Progenitor cell of endocrine pancreas (in vitro differentiated cells): Measurements from ENCODE around the gene HS3ST2. TPM values are rescaled to one million over a fixed set of nuclear protein-coding genes. Genes with fewer than 3 reads are reported as not detected.
"Not testable (repeated sequence)": the region's sequence is repeated elsewhere in the genome, so short reads cannot be mapped to it uniquely, and the experiment has no call there.

ENCODE experiments used
- DNase-seq: peaks from one replicate; pipeline ENCODE4 v3.0.0; 2021; ENCODE audit warnings: low spot score; ENCODE audit not compliant: unreplicated experiment
- H3K27ac Mint-ChIP-seq: 2 replicates; pipeline ENCODE4 v1.8.0; 2021; ENCODE audit warnings: mild to moderate bottlenecking, moderate library complexity, mixed read lengths
- H3K27me3 Mint-ChIP-seq: 2 replicates; pipeline ENCODE4 v1.8.0; 2021; ENCODE audit warnings: mixed read lengths
- H3K36me3 Mint-ChIP-seq: 2 replicates; pipeline ENCODE4 v1.8.0; 2022; ENCODE audit warnings: mixed read lengths; ENCODE audit not compliant: insufficient read depth
- H3K4me1 Mint-ChIP-seq: 2 replicates; pipeline ENCODE4 v1.8.0; 2021; ENCODE audit warnings: low read depth, mixed read lengths
- H3K4me3 Mint-ChIP-seq: 2 replicates; pipeline ENCODE4 v1.8.0; 2021; ENCODE audit warnings: low read depth, mild to moderate bottlenecking, moderate library complexity, mixed read lengths
- H3K9me3 Mint-ChIP-seq: 2 replicates; pipeline ENCODE4 v1.8.0; 2021; ENCODE audit warnings: low read depth, mixed read lengths
- total RNA-seq: library from RNA; stranded (reverse); gene quantifications from 2 replicates; pipeline ENCODE4 v1.2.1, GENCODE V29; 2021
- TF ChIP-seq, protein P1 (sequence below): fragments of 200-600 bp; sonication (generic); IDR thresholded peaks from one replicate; pipeline ENCODE4 v1.5.0; 2021; ENCODE audit warnings: antibody characterized with exemption, mild to moderate bottlenecking; ENCODE audit not compliant: unreplicated experiment

HS3ST2 gene
- total RNA-seq, 1 donor from 2014 or later, result not detected

DNA sequence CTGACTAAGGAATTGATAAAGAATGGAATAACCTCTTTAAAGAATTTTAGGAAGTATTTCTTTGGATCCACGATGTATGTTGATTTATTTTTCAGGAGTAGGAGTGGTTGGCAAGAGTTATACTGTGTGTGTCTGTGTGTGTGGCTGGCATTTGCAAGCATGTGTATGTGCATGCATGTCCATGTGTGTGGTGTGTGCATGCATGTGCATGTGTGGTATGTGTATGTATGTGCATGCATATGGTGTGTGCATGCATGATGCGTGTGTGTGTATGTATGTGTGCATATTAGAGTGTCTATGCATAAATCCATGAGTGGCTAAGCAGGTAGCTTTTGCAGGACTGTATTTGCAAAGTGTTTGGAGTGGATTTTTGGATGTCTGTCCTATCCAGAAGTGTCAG lies 120.8 kb downstream of the HS3ST2 start:
- H3K27me3 Mint-ChIP-seq, result peaks cover 31% of the 10 kb centered on the region
- H3K4me3 Mint-ChIP-seq, result no peak overlapping the region
- TF ChIP-seq, protein P1, sequence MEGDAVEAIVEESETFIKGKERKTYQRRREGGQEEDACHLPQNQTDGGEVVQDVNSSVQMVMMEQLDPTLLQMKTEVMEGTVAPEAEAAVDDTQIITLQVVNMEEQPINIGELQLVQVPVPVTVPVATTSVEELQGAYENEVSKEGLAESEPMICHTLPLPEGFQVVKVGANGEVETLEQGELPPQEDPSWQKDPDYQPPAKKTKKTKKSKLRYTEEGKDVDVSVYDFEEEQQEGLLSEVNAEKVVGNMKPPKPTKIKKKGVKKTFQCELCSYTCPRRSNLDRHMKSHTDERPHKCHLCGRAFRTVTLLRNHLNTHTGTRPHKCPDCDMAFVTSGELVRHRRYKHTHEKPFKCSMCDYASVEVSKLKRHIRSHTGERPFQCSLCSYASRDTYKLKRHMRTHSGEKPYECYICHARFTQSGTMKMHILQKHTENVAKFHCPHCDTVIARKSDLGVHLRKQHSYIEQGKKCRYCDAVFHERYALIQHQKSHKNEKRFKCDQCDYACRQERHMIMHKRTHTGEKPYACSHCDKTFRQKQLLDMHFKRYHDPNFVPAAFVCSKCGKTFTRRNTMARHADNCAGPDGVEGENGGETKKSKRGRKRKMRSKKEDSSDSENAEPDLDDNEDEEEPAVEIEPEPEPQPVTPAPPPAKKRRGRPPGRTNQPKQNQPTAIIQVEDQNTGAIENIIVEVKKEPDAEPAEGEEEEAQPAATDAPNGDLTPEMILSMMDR, result no peak
- H3K9me3 Mint-ChIP-seq, result no peaks in the 10 kb centered on the region
- no peak overlapping the region for H3K27ac Mint-ChIP-seq
- no peaks in the 10 kb centered on the region for H3K4me1 Mint-ChIP-seq
- H3K36me3 Mint-ChIP-seq, result no peaks in the 10 kb centered on the region
- DNase-seq, result no peak

GRCh38 chr16:22937169-22937568 lies 123.2 kb downstream of the HS3ST2 start:
- TF ChIP-seq, protein P1, result no peak
- Mint-ChIP-seq H3K4me1 (no peaks in the 10 kb centered on the region), H3K27me3 (peaks cover 26% of the 10 kb centered on the region), H3K36me3 (no peaks in the 10 kb centered on the region), H3K4me3 (no peak overlapping the region), H3K9me3 (no peaks in the 10 kb centered on the region), H3K27ac (no peak overlapping the region)
- no peak for DNase-seq

DNA sequence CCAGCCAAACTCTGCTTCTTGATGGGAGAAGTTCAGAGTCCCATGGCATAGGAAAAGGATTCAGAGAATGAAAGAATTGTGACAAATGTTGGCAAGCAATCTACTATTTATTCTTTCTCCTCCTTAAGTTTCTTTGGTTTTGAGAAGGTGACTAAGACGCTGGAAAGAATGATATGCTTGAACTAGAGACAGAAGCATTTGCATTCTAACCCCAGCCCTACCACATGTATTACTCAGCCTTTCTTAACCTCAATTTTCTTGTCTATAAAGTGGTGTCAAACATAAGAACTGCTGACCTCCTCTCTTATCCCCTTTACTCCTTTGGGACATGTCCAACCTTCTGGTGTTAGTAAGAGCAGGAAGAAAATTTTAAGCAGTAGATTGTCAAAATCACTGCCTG lies 124.7 kb downstream of the HS3ST2 start:
- no peaks in the 10 kb centered on the region for H3K4me1 Mint-ChIP-seq
- H3K27ac Mint-ChIP-seq, result no peak overlapping the region
- H3K36me3 Mint-ChIP-seq, result no peaks in the 10 kb centered on the region
- no peaks in the 10 kb centered on the region for H3K9me3 Mint-ChIP-seq
- H3K4me3 Mint-ChIP-seq, result no peak overlapping the region
- TF ChIP-seq, protein P1, result no peak
- H3K27me3 Mint-ChIP-seq, result peaks cover 15% of the 10 kb centered on the region
- DNase-seq, result no peak

DNA sequence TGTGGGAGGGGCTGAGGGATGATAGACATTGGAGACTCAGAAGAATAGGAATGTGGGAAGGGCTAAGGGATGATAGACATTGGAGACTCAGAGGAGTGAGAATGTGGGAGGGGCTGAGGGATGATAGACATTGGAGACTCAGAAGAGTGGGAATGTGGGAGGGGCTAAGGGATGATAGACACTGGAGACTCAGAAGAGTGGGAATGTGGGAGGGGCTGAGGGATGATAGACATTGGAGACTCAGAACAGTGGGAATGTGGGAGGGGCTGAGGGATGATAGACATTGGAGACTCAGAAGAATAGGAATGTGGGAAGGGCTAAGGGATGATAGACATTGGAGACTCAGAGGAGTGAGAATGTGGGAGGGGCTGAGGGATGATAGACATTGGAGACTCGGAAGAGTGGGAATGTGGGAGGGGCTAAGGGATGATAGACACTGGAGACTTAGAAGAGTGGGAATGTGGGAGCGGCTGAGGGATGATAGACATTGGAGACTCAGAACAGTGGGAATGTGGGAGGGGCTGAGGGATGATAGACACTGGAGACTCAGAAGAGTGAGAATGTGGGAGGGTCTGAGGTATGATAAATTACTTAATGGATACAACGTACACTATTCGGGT lies 125.9 kb downstream of the HS3ST2 start:
- H3K9me3 Mint-ChIP-seq, H3K27ac Mint-ChIP-seq, H3K4me3 Mint-ChIP-seq, DNase-seq, H3K4me1 Mint-ChIP-seq, H3K36me3 Mint-ChIP-seq: not testable (repeated sequence)
- peaks cover 20% of the 10 kb centered on the region for H3K27me3 Mint-ChIP-seq

DNA sequence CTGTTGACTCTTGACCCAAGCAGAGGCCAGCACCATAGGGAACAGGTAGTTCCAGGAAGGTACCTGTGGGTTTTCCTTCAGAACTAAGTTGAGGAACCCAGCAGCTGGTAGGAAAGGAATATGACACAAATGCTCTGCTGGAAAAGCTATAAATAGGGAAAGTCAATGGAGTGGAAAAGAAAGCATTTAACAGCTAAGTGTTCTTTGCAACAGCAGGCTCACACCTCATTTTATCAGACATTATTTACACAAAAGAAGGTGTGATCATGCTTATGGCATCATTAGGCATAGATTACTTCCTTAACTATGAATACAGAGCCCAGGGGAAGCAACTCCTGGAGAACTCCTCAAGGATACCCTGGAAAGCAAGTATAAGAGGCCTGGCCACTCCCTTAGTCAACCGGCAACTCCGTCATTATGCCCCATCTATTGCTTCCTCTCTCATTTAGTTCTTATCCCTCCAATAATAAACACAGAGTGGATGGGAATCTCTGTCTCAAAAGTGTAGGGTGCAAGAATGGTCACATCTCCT lies 128.1 kb downstream of the HS3ST2 start:
- TF ChIP-seq, protein P1, result no peak
- DNase-seq, result no peak
- no peak overlapping the region for H3K4me3 Mint-ChIP-seq
- H3K4me1 Mint-ChIP-seq, result no peaks in the 10 kb centered on the region
- H3K27me3 Mint-ChIP-seq, result peaks cover 25% of the 10 kb centered on the region
- H3K36me3 Mint-ChIP-seq, result no peaks in the 10 kb centered on the region
- no peak overlapping the region for H3K27ac Mint-ChIP-seq
- no peaks in the 10 kb centered on the region for H3K9me3 Mint-ChIP-seq

- H3K27me3 Mint-ChIP-seq, result peaks cover 28% of the 10 kb centered on the region
- no peak overlapping the region for H3K4me3 Mint-ChIP-seq
- H3K36me3 Mint-ChIP-seq, result no peaks in the 10 kb centered on the region
- no peaks in the 10 kb centered on the region for H3K9me3 Mint-ChIP-seq
- TF ChIP-seq, protein P1, result no peak
- no peaks in the 10 kb centered on the region for H3K4me1 Mint-ChIP-seq
- DNase-seq, result no peak
- H3K27ac Mint-ChIP-seq, result no peak overlapping the region
Observed at GRCh38 chr16:22942811-22943210, 128.8 kb downstream of the HS3ST2 start.
